SK-N-SH treated with all-trans-retinoic acid at 6 μM for 48 hours (cell line): ENCODE results near the gene TXK.

Experiments used
- CSDC2 ChIP-seq: fragments of 250-450 bp; sonication (Bioruptor Pico); IDR thresholded peaks from 2 replicates; pipeline ENCODE4 v1.5.0; 2020; ENCODE audit warnings: mild to moderate bottlenecking, moderate library complexity
- OSR1 ChIP-seq: fragments of 250-450 bp; sonication (Bioruptor Pico); IDR thresholded peaks from 2 replicates; pipeline ENCODE4 v1.8.0; 2022; ENCODE audit warnings: moderate library complexity, mild to moderate bottlenecking, inconsistent platforms
- RARB ChIP-seq: fragments of 250-450 bp; sonication (Bioruptor Pico); IDR thresholded peaks from 2 replicates; pipeline ENCODE4 v1.8.0; 2021; ENCODE audit warnings: mild to moderate bottlenecking, moderate library complexity
- TCF4 ChIP-seq: fragments of 250-450 bp; sonication (Bioruptor Pico); IDR thresholded peaks from 2 replicates; pipeline ENCODE4 v1.8.0; 2021; ENCODE audit warnings: mild to moderate bottlenecking, moderate library complexity, borderline replicate concordance
- ZC3H10 ChIP-seq: fragments of 250-450 bp; sonication (Bioruptor Pico); IDR thresholded peaks from 2 replicates; pipeline ENCODE4 v1.5.1; 2021; ENCODE audit warnings: mild to moderate bottlenecking, moderate library complexity
- ZFP30 ChIP-seq: fragments of 450-650 bp; formaldehyde crosslinking; IDR thresholded peaks from 2 replicates; pipeline ENCODE4 v1.5.0; 2022; ENCODE audit warnings: mild to moderate bottlenecking, moderate library complexity
- ZNF70 ChIP-seq: fragments of 450-650 bp; formaldehyde crosslinking; IDR thresholded peaks from 2 replicates; pipeline ENCODE4 v1.5.0; 2020; ENCODE audit warnings: mild to moderate bottlenecking, moderate library complexity
- TF ChIP-seq, protein P1 (sequence below): fragments of 250-450 bp; sonication (Bioruptor Pico); IDR thresholded peaks from 2 replicates; pipeline ENCODE4 v1.5.1; 2021; ENCODE audit warnings: mild to moderate bottlenecking, moderate library complexity
- TF ChIP-seq, protein P2 (sequence below): fragments of 250-450 bp; sonication (Bioruptor Pico); IDR thresholded peaks from 2 replicates; pipeline ENCODE4 v1.5.1; 2020; ENCODE audit warnings: low read depth, mild to moderate bottlenecking, moderate library complexity
- TF ChIP-seq, protein P3 (sequence below): fragments of 250-450 bp; sonication (Bioruptor Pico); IDR thresholded peaks from 2 replicates; pipeline ENCODE4 v1.8.0; 2020; ENCODE audit warnings: mild to moderate bottlenecking, moderate library complexity, borderline replicate concordance
- TF ChIP-seq, protein P4 (sequence below): fragments of 250-450 bp; sonication (Bioruptor Pico); IDR thresholded peaks from 2 replicates; pipeline ENCODE4 v1.5.0; 2020; ENCODE audit warnings: mild to moderate bottlenecking, moderate library complexity

DNA sequence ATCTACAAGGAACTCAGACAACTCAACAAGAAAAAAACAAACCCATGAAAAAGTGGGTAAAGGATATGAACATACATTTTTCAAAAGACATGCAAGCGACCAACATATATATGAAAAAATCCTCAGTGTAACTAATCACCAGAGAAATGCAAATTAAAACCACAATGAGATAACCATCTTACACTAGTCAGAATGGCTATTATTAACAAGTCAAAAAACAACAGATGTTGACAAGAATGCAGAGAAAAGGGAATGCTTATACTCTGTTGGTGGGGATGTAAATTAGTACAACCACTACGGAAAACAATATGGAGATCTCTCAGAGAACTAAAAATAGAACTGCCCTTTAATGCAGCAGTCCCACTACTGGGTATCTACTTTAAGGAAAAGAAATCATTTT is 105.4 kb downstream of the TXK start:
- no peak for TF ChIP-seq CSDC2 (CRISPR knock-in tag)
- no peak for TF ChIP-seq ZFP30 (CRISPR knock-in tag)
- no peak for TF ChIP-seq TCF4 (CRISPR knock-in tag)
- TF ChIP-seq, protein P1, sequence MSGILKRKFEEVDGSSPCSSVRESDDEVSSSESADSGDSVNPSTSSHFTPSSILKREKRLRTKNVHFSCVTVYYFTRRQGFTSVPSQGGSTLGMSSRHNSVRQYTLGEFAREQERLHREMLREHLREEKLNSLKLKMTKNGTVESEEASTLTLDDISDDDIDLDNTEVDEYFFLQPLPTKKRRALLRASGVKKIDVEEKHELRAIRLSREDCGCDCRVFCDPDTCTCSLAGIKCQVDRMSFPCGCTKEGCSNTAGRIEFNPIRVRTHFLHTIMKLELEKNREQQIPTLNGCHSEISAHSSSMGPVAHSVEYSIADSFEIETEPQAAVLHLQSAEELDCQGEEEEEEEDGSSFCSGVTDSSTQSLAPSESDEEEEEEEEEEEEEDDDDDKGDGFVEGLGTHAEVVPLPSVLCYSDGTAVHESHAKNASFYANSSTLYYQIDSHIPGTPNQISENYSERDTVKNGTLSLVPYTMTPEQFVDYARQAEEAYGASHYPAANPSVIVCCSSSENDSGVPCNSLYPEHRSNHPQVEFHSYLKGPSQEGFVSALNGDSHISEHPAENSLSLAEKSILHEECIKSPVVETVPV (CRISPR knock-in tag): no peak
- TF ChIP-seq RARB: no peak
- no peak for TF ChIP-seq ZNF70 (CRISPR knock-in tag)
- TF ChIP-seq, protein P2, sequence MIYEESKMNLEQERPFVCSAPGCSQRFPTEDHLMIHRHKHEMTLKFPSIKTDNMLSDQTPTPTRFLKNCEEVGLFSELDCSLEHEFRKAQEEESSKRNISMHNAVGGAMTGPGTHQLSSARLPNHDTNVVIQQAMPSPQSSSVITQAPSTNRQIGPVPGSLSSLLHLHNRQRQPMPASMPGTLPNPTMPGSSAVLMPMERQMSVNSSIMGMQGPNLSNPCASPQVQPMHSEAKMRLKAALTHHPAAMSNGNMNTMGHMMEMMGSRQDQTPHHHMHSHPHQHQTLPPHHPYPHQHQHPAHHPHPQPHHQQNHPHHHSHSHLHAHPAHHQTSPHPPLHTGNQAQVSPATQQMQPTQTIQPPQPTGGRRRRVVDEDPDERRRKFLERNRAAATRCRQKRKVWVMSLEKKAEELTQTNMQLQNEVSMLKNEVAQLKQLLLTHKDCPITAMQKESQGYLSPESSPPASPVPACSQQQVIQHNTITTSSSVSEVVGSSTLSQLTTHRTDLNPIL: no peak
- no peak for TF ChIP-seq OSR1 (CRISPR knock-in tag)
- TF ChIP-seq, protein P3, sequence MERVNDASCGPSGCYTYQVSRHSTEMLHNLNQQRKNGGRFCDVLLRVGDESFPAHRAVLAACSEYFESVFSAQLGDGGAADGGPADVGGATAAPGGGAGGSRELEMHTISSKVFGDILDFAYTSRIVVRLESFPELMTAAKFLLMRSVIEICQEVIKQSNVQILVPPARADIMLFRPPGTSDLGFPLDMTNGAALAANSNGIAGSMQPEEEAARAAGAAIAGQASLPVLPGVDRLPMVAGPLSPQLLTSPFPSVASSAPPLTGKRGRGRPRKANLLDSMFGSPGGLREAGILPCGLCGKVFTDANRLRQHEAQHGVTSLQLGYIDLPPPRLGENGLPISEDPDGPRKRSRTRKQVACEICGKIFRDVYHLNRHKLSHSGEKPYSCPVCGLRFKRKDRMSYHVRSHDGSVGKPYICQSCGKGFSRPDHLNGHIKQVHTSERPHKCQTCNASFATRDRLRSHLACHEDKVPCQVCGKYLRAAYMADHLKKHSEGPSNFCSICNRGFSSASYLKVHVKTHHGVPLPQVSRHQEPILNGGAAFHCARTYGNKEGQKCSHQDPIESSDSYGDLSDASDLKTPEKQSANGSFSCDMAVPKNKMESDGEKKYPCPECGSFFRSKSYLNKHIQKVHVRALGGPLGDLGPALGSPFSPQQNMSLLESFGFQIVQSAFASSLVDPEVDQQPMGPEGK (CRISPR knock-in tag): no peak
- TF ChIP-seq, protein P4, sequence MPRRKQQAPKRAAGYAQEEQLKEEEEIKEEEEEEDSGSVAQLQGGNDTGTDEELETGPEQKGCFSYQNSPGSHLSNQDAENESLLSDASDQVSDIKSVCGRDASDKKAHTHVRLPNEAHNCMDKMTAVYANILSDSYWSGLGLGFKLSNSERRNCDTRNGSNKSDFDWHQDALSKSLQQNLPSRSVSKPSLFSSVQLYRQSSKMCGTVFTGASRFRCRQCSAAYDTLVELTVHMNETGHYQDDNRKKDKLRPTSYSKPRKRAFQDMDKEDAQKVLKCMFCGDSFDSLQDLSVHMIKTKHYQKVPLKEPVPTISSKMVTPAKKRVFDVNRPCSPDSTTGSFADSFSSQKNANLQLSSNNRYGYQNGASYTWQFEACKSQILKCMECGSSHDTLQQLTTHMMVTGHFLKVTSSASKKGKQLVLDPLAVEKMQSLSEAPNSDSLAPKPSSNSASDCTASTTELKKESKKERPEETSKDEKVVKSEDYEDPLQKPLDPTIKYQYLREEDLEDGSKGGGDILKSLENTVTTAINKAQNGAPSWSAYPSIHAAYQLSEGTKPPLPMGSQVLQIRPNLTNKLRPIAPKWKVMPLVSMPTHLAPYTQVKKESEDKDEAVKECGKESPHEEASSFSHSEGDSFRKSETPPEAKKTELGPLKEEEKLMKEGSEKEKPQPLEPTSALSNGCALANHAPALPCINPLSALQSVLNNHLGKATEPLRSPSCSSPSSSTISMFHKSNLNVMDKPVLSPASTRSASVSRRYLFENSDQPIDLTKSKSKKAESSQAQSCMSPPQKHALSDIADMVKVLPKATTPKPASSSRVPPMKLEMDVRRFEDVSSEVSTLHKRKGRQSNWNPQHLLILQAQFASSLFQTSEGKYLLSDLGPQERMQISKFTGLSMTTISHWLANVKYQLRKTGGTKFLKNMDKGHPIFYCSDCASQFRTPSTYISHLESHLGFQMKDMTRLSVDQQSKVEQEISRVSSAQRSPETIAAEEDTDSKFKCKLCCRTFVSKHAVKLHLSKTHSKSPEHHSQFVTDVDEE (CRISPR knock-in tag): no peak
- no peak for TF ChIP-seq ZC3H10 (CRISPR knock-in tag)
